A673 (cell line): ENCODE data around the gene SEL1L3. TPM values are rescaled to one million over a fixed set of nuclear protein-coding genes. Genes with fewer than 3 reads are reported as not detected.

ENCODE experiments used
- BruUV-seq: library from RNA; stranded (reverse); fragments of 400-500 nt; replicated peaks from 2 replicates; lab custom pipeline; 2021; lab: Mats Ljungman, UMichigan
- CTCF ChIA-PET: fragments of 300-600 bp; sonication (Branson Sonifier 250); formaldehyde crosslinking; loops from one replicate; lab custom pipeline; 2022; ENCODE audit warnings: antibody characterized with exemption; lab: Charles Lee
- POLR2A ChIA-PET: fragments of 300-600 bp; sonication (Branson Sonifier 250); formaldehyde crosslinking; loops from one replicate; lab custom pipeline; 2022; ENCODE audit warnings: antibody characterized with exemption; ENCODE audit not compliant: low non-redundant PET; lab: Charles Lee
- DNase-seq: peaks from one replicate; pipeline ENCODE4 v3.0.0-alpha.2; 2015; ENCODE audit warnings: low spot score
- H3K27ac ChIP-seq: fragments of 200-600 bp; sonication (generic); 2 replicates; pipeline ENCODE4 v1.5.1; 2016; ENCODE audit warnings: mixed run types, low read depth, mild to moderate bottlenecking, mixed read lengths, antibody characterized with exemption, low read length; ENCODE audit not compliant: poor library complexity, severe bottlenecking
- H3K27me3 ChIP-seq: fragments of 200-600 bp; sonication (generic); replicated peaks from 2 replicates; pipeline ENCODE4 v1.6.1; 2017; ENCODE audit warnings: mixed run types, low read depth, mild to moderate bottlenecking, mixed read lengths, antibody characterized with exemption, low read length; ENCODE audit not compliant: insufficient read depth, poor library complexity
- H3K36me3 ChIP-seq: fragments of 200-600 bp; sonication (generic); 2 replicates; pipeline ENCODE4 v1.6.1; 2016; ENCODE audit warnings: mixed run types, mild to moderate bottlenecking, mixed read lengths, antibody characterized with exemption, low read length; ENCODE audit not compliant: insufficient read depth, poor library complexity, severe bottlenecking
- H3K4me1 ChIP-seq: fragments of 200-600 bp; sonication (generic); 2 replicates; pipeline ENCODE4 v1.6.1; 2017; ENCODE audit warnings: mixed run types, mild to moderate bottlenecking, mixed read lengths, antibody characterized with exemption, low read length; ENCODE audit not compliant: insufficient read depth, poor library complexity, severe bottlenecking
- H3K4me3 ChIP-seq: fragments of 200-600 bp; sonication (generic); 2 replicates; pipeline ENCODE4 v1.5.1; 2016; ENCODE audit warnings: low read depth, mixed run types, mild to moderate bottlenecking, mixed read lengths, low read length; ENCODE audit not compliant: poor library complexity, severe bottlenecking
- H3K9me3 ChIP-seq: fragments of 200-600 bp; sonication (generic); 2 replicates; pipeline ENCODE4 v1.6.1; 2016; ENCODE audit warnings: mixed run types, low read depth, mild to moderate bottlenecking, mixed read lengths, antibody characterized with exemption, low read length; ENCODE audit not compliant: poor library complexity, severe bottlenecking
- CTCF ChIP-seq: fragments of 300-800, 200-600 bp; sonication (generic); conservative IDR thresholded peaks from 2 replicates; pipeline ENCODE4 v1.5.1; 2017; ENCODE audit warnings: low read depth, mild to moderate bottlenecking, antibody characterized with exemption, low read length, moderate library complexity, mixed read lengths
- EZH2 ChIP-seq: fragments of 200-600 bp; sonication (generic); IDR thresholded peaks from 2 replicates; pipeline ENCODE4 v1.6.1; 2017; ENCODE audit warnings: borderline replicate concordance, low read depth, mild to moderate bottlenecking, mixed read lengths, antibody characterized with exemption, low read length; ENCODE audit not compliant: poor library complexity, severe bottlenecking
- intact Hi-C: fragments of 100-400 bp; cut with micrococcal nuclease; formaldehyde crosslinking; loops from one replicate; pipeline ENCODE4 v1.10.0; 2022; ENCODE audit not compliant: unreplicated experiment
- total RNA-seq: library from RNA; stranded (reverse); gene quantifications from 2 replicates; pipeline ENCODE4 v1.2.3, GENCODE V29; 2021

Gene SEL1L3
- total RNA-seq, 1 experiment from 2014 or later = 40.0 TPM

- no TSS peak for BruUV-seq
- ChIA-PET POLR2A (no interaction called here), CTCF (no interaction called here)
- Histone ChIP-seq H3K4me1 (no peaks in the 10 kb centered on the region), H3K27ac (no peak overlapping the region), H3K36me3 (no peaks in the 10 kb centered on the region), H3K9me3 (no peaks in the 10 kb centered on the region), H3K4me3 (no peak overlapping the region), H3K27me3 (no peaks in the 10 kb centered on the region)
- no peak for DNase-seq
- intact Hi-C loops = no loop called here
- TF ChIP-seq CTCF (no peak), EZH2 (no peak)
Measured at GRCh38 chr4:25728886-25729285, 133.9 kb downstream of the SEL1L3 start.

- no peaks in the 10 kb centered on the region for H3K9me3 ChIP-seq
- ChIA-PET POLR2A (no interaction called here), CTCF (no interaction called here)
- H3K27me3 ChIP-seq = no peaks in the 10 kb centered on the region
- intact Hi-C loops = no loop called here
- H3K4me1 ChIP-seq = no peaks in the 10 kb centered on the region
- no peak for TF ChIP-seq EZH2
- no peak for TF ChIP-seq CTCF
- BruUV-seq = no TSS peak
- no peak for DNase-seq
- H3K36me3 ChIP-seq = no peaks in the 10 kb centered on the region
- no peak overlapping the region for H3K27ac ChIP-seq
- no peak overlapping the region for H3K4me3 ChIP-seq
Measured at GRCh38 chr4:25727711-25728493, 134.9 kb downstream of the SEL1L3 start.

- BruUV-seq = no TSS peak
- intact Hi-C loops = no loop called here
- Histone ChIP-seq H3K4me1 (no peaks in the 10 kb centered on the region), H3K4me3 (no peak overlapping the region), H3K36me3 (no peaks in the 10 kb centered on the region), H3K27ac (no peak overlapping the region), H3K27me3 (no peaks in the 10 kb centered on the region), H3K9me3 (no peaks in the 10 kb centered on the region)
- no peak for DNase-seq
- TF ChIP-seq CTCF = no peak
- TF ChIP-seq EZH2 = no peak
- ChIA-PET CTCF (no interaction called here), POLR2A (no interaction called here)
Measured at GRCh38 chr4:25725870-25726269, 136.9 kb downstream of the SEL1L3 start.
